ENCODE data around the gene YY1.

- no peak for TF ChIP-seq CTCF (IDR thresholded peaks at IDR 0.05; ENCODE audit: poor library complexity)
- no peak for TF ChIP-seq EZH2phosphoT487 (IDR thresholded peaks at IDR 0.05; ENCODE audit: low read depth, severe bottlenecking, unreplicated experiment)
These were observed 55.4 kb downstream of the YY1 start for GRCh38 chr14:100294213-100294962.
